Activated T-helper 1 cell treated with anti-CD3 and anti-CD28 coated beads, Interleukin-12 subunit alpha, Interleukin-12 subunit beta, Interleukin-2, Interleukin-4 antibody, amounts not matched to agents 30 ng/mL and 10 ng/mL and 1 ng/mL, durations not matched to agents 14 hours and 24 hours and 36 hours (primary cell): ENCODE data around the gene DYSF. TPM values are rescaled to one million over a fixed set of nuclear protein-coding genes. Genes with fewer than 3 reads are reported as not detected.

ENCODE experiments used
- DNase-seq: peaks from one replicate; pipeline ENCODE4 v3.0.0; 2021; ENCODE audit warnings: low spot score
- H3K27ac Mint-ChIP-seq: one replicate; pipeline ENCODE4 v1.8.0; 2021; ENCODE audit warnings: mild to moderate bottlenecking, mixed read lengths
- H3K27me3 Mint-ChIP-seq: one replicate; pipeline ENCODE4 v1.8.0; 2022; ENCODE audit warnings: mild to moderate bottlenecking, moderate library complexity, mixed read lengths; ENCODE audit not compliant: insufficient read depth
- H3K36me3 Mint-ChIP-seq: one replicate; pipeline ENCODE4 v1.8.0; 2021; ENCODE audit warnings: low read depth, mixed read lengths
- H3K4me1 Mint-ChIP-seq: one replicate; pipeline ENCODE4 v1.8.0; 2021; ENCODE audit warnings: low read depth, mixed read lengths
- H3K4me3 Mint-ChIP-seq: one replicate; pipeline ENCODE4 v1.8.0; 2021; ENCODE audit warnings: mild to moderate bottlenecking, moderate library complexity, mixed read lengths
- H3K9me3 Mint-ChIP-seq: one replicate; pipeline ENCODE4 v1.8.0; 2021; ENCODE audit warnings: mixed read lengths
- intact Hi-C: fragments of 100-400 bp; cut with micrococcal nuclease; formaldehyde crosslinking; loops from one replicate; pipeline ENCODE4 v1.15.1; 2024
- total RNA-seq: library from RNA; stranded (reverse); gene quantifications from 2 replicates; pipeline ENCODE4 v1.2.3, GENCODE V29; 2022

Gene DYSF
- total RNA-seq, 1 donor from 2014 or later: not detected

DNA sequence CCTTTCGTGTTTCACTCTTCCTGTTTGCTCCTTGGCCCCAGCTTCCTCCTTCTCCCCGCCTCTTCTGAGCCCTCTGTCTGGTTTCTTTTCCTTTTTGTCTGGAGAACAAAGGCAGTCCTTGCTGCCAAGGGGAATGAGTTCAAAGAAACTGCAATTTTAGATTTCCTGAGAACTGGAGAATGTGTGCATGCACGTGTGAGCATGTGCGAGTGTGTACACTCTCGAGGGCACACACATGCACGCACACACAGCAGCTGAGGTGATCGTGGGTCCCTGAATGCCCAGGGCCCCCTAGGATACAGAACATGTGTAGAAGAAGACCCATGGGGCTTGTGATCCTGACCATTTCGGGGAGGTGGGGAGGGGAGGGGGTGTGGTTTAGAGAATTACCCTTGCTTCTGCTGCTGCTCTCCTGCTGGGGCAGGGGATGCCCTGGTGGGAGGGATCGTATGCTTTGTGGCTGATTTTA lies 151.8 kb downstream of the DYSF start:
- Mint-ChIP-seq H3K27me3 (peaks cover 4% of the 10 kb centered on the region), H3K36me3 (no peaks in the 10 kb centered on the region), H3K9me3 (no peaks in the 10 kb centered on the region), H3K4me1 (peaks cover 22% of the 10 kb centered on the region), H3K27ac (no peak overlapping the region), H3K4me3 (no peak overlapping the region)
- DNase-seq: no peak
- intact Hi-C loops: no loop called here

DNA sequence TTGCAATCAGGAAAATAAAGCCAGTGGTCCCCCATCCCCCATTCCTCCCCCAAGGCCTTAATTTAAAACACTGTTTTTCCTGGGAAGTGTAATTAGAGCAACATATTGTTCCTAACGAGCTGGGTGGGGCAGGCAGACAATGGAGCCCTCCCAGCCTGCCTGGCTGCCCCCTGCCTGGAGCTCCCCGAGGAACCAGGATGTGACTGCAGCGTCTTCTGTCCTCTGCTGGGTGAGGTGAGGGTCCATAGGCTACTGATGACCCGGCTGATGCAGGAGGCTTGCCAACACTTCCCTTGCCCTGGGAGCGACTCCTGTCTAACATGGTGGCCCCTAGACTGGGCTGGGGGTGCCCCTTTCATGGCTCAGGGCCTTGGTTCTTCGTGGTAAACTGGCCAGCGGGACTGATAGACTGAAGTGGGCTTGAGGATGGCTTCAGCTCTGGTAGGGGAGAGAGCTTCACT lies 152.4 kb downstream of the DYSF start:
- Mint-ChIP-seq H3K36me3 (no peaks in the 10 kb centered on the region), H3K27me3 (peaks cover 4% of the 10 kb centered on the region), H3K27ac (no peak overlapping the region), H3K4me3 (no peak overlapping the region), H3K4me1 (peaks cover 22% of the 10 kb centered on the region), H3K9me3 (no peaks in the 10 kb centered on the region)
- intact Hi-C loops: no loop called here
- DNase-seq: no peak

DNA sequence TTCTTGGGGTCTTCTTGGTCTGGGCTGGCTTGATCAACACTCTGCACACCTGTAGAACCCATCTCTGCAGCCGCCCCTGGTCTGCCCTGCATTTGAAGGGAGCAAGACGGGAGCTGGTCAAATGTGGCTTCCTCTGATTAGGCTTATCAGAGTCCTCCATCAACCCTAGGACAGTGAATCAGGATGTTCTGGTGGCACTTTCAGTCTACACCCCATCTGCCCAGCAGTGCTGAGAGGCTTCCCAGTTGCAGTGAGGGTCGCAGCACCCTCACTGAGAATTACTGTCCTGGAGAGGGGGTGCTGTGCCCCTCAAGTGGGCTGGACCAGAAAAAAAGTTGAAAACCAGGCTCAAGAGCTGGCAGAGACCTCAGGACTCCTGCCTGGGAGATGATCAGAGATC lies 152.9 kb downstream of the DYSF start:
- no peak overlapping the region for H3K4me3 Mint-ChIP-seq
- no peak for DNase-seq
- H3K27me3 Mint-ChIP-seq: peaks cover 4% of the 10 kb centered on the region
- intact Hi-C loops: no loop called here
- H3K9me3 Mint-ChIP-seq: no peaks in the 10 kb centered on the region
- no peak overlapping the region for H3K27ac Mint-ChIP-seq
- no peaks in the 10 kb centered on the region for H3K36me3 Mint-ChIP-seq
- H3K4me1 Mint-ChIP-seq: peaks cover 22% of the 10 kb centered on the region

DNA sequence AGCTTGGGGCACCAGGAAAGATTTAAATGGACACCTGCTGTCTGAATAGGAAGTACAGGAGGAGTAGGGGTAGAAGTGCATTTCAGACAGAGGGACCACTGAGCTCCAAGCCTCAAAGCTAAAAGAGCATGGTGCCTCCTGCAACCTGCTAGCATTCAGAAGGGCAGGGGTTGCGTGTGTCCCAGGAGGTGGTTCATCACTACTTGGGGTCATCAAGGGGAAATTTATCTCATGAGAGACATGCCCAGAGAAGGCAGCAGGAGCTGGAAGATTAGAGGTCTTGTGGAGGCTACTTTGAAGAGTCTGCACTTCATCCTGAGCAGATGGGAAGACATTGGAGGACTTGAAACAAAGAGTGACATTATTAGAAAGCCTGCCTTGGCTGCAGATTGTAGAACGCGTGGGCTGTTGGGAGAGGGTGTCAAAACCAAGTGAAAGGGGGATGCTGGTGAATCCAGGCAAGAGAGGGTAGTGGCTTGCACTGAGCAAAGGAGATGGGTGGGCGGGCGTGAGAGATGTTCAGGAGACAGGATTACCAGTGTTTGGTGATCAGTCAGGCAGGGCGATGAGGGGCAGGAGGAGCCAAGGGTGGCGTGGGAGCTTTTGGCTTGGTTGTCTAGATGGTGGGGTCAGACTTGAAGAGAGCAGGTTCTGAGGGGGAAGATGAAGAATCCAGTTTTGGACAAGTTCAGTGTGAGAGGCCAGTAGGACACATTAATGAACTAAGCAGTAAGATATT lies 154.0 kb downstream of the DYSF start:
- H3K27ac Mint-ChIP-seq: no peak overlapping the region
- no peaks in the 10 kb centered on the region for H3K36me3 Mint-ChIP-seq
- DNase-seq: no peak

DNA sequence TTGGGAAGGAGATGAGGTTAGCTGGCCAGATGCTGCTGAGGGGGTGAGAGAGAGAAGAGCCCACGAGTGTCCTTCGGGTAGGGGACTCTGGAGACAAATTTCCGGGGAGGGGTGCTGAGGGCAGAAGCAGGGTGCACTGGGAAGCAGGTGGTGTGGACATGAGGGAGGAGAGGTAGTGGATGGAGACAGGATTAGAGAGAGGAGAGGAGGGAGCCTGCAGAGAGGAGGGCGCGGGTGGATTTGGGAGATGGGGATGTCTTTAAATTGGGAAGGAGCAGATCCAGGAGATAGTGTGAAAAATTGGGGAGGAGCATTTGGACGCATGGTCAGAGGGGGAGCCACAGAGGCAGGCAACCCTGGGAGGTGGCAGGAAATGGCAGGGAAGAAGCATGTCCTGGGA lies 154.7 kb downstream of the DYSF start:
- H3K4me3 Mint-ChIP-seq: no peak overlapping the region
- no peak overlapping the region for H3K27ac Mint-ChIP-seq
- H3K4me1 Mint-ChIP-seq: peaks cover 20% of the 10 kb centered on the region
- no peaks in the 10 kb centered on the region for H3K9me3 Mint-ChIP-seq
- H3K36me3 Mint-ChIP-seq: no peaks in the 10 kb centered on the region
- DNase-seq: no peak
- intact Hi-C loops: no loop called here
- no peaks in the 10 kb centered on the region for H3K27me3 Mint-ChIP-seq

More for the DNA sequence above, 154.0 kb downstream of the DYSF start:
- Mint-ChIP-seq H3K27me3 (peaks cover under 1% of the 10 kb centered on the region), H3K9me3 (no peaks in the 10 kb centered on the region), H3K4me3 (no peak overlapping the region), H3K4me1 (peaks cover 22% of the 10 kb centered on the region)
- intact Hi-C loops: no loop called here

DNA sequence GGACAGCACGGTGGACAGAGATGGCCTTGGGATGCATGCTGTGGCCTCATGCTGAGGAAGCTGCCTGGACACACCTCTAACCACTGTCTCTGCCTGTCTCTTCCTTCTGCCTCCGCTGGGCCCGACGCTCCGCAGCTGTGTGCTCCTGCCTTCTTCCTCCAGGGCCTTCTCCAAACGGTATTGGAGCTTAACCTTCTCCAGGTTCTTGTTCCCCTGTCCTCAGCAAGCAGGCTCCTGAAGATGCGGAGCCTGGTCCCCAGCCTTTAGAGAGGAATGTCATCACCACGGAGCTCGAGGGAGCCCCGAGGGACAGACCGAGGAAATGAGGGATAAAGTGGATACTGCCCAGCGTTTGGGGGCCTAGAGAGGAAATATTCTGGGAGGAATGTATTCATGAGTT lies 155.1 kb downstream of the DYSF start:
- Mint-ChIP-seq H3K4me1 (peaks cover 15% of the 10 kb centered on the region), H3K36me3 (no peaks in the 10 kb centered on the region), H3K4me3 (no peak overlapping the region), H3K9me3 (no peaks in the 10 kb centered on the region), H3K27me3 (no peaks in the 10 kb centered on the region), H3K27ac (no peak overlapping the region)
- DNase-seq: no peak
- intact Hi-C loops: no loop called here

DNA sequence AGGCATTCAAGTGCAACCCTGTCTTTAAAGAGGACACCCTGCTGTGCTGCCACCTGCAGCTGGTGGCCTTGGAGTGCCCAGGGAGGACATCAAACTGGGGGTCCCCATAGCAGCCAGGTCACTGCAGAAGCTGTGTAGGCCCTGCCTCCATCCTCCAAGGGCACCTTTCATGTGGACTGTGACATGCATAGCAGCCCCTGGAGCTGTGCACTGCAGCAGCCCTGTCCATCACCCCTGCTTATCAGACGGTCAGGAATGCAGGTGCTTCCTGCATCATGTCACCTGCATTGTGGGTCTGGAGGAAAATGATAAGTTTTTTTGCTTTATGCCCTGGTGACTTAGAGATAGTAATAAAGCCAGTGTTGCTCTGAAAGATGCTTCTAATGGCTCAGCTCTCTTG lies 155.7 kb downstream of the DYSF start:
- intact Hi-C loops: no loop called here
- peaks cover 12% of the 10 kb centered on the region for H3K4me1 Mint-ChIP-seq
- H3K4me3 Mint-ChIP-seq: no peak overlapping the region
- no peaks in the 10 kb centered on the region for H3K27me3 Mint-ChIP-seq
- no peaks in the 10 kb centered on the region for H3K9me3 Mint-ChIP-seq
- H3K36me3 Mint-ChIP-seq: no peaks in the 10 kb centered on the region
- no peak for DNase-seq
- no peak overlapping the region for H3K27ac Mint-ChIP-seq

DNA sequence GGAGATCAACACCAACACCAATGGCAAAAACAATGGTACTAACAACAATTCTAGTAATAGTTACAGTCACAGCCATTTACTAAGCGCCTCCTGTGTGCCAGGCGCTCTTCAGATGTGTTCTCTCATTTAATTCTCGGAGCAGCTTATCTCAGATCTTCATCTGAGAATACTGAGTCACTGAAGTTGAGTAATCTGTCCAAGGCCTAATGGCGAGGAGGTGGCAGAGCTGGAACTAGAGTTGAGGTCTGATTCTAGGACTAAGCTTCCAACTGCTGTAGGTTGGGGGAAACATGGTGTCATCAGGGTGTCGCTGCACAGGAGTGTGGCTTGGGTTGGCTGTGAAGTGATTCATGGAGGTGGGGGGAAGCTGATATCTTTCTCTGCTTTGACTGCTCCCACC lies 156.1 kb downstream of the DYSF start:
- no peak for DNase-seq
- Mint-ChIP-seq H3K4me3 (no peak overlapping the region), H3K36me3 (no peaks in the 10 kb centered on the region), H3K4me1 (peaks cover 9% of the 10 kb centered on the region), H3K27me3 (no peaks in the 10 kb centered on the region), H3K27ac (no peak overlapping the region), H3K9me3 (no peaks in the 10 kb centered on the region)
- intact Hi-C loops: no loop called here

DNA sequence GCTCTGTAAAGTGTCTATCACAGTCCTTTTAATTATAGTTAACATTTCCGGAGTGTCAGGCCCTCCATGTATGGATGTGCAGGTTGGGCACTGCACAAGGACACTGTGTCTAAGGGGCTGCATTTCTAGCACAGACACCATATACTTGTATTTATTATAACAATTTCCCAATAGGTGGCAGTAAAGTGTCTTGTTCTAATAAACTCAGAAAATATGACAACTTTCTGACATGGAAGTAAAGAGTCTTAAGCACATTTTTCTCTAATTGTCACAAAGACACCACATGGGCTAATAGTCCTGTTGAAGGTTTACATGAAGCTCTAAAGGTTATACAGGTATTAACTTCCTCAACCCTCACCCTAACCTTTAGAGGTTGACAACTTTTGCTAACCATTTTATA lies 156.6 kb downstream of the DYSF start:
- Mint-ChIP-seq H3K27ac (no peak overlapping the region), H3K9me3 (no peaks in the 10 kb centered on the region), H3K36me3 (no peaks in the 10 kb centered on the region), H3K27me3 (no peaks in the 10 kb centered on the region), H3K4me3 (no peak overlapping the region), H3K4me1 (peaks cover 4% of the 10 kb centered on the region)
- intact Hi-C loops: no loop called here
- no peak for DNase-seq

DNA sequence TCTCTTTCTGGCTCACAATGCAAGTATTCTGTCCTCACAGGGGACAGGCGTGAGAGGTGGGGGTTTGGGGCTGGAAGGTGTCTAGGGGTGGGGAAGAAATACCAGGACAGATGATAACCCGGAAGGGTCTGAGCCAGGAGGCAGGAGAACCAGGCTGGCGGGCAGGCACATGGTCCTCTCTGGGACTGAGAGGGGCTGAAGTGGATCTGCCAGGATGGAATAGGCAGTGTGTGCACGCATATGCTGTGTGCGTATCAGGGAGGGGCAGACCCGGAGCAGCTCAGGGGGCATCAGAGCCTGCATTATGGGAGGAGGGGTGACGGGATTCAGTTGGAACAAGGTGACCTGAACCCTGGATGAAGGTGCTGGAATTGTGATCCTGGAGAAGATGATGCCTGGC lies 157.3 kb downstream of the DYSF start:
- Mint-ChIP-seq H3K4me3 (no peak overlapping the region), H3K9me3 (no peaks in the 10 kb centered on the region), H3K27me3 (no peaks in the 10 kb centered on the region), H3K4me1 (no peaks in the 10 kb centered on the region), H3K36me3 (no peaks in the 10 kb centered on the region), H3K27ac (no peak overlapping the region)
- no peak for DNase-seq
- intact Hi-C loops: no loop called here

DNA sequence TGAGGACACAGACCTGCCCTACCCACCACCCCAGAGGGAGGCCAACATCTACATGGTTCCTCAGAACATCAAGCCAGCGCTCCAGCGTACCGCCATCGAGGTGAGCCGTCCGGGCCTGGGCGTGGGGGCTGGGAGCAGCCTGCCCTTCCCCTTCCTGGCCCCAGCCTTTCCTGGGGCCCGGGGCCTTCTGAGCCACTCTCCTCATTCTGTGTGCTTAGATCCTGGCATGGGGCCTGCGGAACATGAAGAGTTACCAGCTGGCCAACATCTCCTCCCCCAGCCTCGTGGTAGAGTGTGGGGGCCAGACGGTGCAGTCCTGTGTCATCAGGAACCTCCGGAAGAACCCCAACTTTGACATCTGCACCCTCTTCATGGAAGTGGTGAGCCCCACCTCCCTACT lies 157.9 kb downstream of the DYSF start:
- intact Hi-C loops: no loop called here
- DNase-seq: no peak

DNA sequence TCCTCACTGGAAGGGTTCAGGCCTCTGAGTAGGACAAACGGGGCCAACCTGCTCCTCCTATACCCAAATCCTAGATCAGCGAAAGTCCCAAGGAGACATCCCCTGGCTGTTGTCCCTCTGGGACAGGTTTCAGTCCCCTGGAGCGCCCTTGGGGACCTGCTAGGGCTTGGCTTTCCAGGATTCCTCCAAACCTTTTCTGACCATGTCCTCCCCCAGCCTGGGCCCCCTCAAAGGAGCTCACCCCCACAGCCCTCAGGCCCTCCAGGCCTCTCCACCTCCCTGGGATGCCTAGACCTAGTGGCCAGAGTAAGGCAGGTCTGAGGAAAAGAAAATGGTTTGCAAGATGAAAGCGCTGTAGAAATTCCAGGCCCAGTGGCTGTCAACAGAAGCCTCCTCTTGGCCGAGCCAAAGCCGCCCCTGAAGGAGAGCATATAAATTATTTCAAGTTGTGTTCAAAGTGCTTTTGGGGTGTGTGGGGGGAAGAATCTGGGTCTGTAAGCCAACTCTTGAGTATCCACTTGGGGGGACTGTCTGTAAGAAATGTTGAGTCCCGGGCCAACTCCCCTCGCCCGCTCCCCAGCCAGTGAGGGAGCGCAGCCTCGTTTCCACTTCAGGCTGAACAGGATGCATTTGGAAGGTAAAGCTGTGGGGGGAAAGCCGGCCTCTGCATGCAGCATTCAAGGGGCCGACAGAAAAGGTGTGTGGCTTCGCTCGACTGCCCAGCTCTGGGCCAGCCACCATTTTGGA lies 158.6 kb downstream of the DYSF start:
- DNase-seq: no peak
- no peak overlapping the region for H3K27ac Mint-ChIP-seq
- no peaks in the 10 kb centered on the region for H3K9me3 Mint-ChIP-seq
- H3K36me3 Mint-ChIP-seq: no peaks in the 10 kb centered on the region
- no peaks in the 10 kb centered on the region for H3K4me1 Mint-ChIP-seq
- no peak overlapping the region for H3K4me3 Mint-ChIP-seq
- no peaks in the 10 kb centered on the region for H3K27me3 Mint-ChIP-seq
- intact Hi-C loops: no loop called here

More for the DNA sequence above, 157.9 kb downstream of the DYSF start:
- H3K27me3 Mint-ChIP-seq: no peaks in the 10 kb centered on the region
- H3K9me3 Mint-ChIP-seq: no peaks in the 10 kb centered on the region
- no peaks in the 10 kb centered on the region for H3K36me3 Mint-ChIP-seq
- no peak overlapping the region for H3K4me3 Mint-ChIP-seq
- H3K27ac Mint-ChIP-seq: no peak overlapping the region
- H3K4me1 Mint-ChIP-seq: no peaks in the 10 kb centered on the region

DNA sequence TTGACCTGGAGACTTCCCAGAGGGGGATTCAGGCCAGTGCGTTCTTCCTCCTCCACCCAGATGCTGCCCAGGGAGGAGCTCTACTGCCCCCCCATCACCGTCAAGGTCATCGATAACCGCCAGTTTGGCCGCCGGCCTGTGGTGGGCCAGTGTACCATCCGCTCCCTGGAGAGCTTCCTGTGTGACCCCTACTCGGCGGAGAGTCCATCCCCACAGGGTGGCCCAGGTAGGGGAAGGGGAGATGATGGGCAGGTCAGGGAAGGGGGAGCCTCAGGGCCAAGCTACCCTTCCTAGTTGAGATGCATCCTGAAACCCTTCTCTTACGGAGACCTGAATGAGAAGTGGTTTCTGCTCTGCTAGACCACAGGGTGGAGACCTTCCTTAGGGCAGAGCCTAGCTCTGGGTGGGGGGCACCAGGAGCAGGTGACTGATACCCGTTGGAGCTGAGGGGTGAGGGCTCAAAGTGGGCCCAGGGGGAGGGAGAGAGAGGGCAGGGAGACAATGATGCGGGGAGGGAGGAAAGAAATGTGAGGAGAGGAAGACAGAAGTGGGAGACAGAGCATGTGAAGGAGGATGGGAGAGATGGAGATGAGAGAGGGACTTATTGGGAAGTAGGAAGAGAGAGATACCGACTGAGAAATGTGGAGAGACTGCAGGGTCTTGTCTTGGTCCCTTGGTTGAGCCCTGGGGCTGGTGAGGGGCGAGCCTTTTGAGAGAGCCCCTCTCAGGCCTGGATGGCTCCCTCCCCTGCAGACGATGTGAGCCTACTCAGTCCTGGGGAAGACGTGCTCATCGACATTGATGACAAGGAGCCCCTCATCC lies 159.4 kb downstream of the DYSF start:
- H3K36me3 Mint-ChIP-seq: no peaks in the 10 kb centered on the region
- no peak overlapping the region for H3K4me3 Mint-ChIP-seq
- H3K27ac Mint-ChIP-seq: no peak overlapping the region
- no peaks in the 10 kb centered on the region for H3K4me1 Mint-ChIP-seq
- H3K27me3 Mint-ChIP-seq: no peaks in the 10 kb centered on the region
- intact Hi-C loops: no loop called here
- no peaks in the 10 kb centered on the region for H3K9me3 Mint-ChIP-seq
- DNase-seq: no peak
